Fibroblast of skin of scalp (primary cell): ENCODE results near the gene ANXA6.
A peak's percentile ranks its signal among the peaks of the same experiment; 100 is the strongest.

Source experiments
- DNase-seq: peaks from one replicate; pipeline ENCODE4 v3.0.0-alpha.2; 2013

Gene ANXA6

DNA sequence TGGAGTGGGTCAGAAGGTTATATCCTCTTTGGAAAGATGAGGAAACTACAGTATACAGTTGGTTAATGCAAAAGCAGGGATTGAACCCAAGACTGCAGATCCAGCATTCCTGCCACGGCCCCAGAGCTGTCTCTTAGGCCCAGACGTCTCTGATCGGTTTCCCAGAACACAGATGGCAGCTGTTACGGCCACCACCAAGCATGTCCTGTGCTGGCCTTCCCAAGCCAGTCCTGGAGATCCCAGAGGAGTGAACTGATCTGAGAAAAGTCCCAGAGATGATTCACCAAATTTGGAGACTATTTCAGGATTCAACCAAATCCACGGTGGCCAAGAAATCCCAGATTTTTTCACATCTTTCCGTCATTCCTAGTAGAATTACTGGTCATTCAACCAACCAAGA, 96.8 kb downstream of the ANXA6 start:
- DNase-seq: no peak

DNA sequence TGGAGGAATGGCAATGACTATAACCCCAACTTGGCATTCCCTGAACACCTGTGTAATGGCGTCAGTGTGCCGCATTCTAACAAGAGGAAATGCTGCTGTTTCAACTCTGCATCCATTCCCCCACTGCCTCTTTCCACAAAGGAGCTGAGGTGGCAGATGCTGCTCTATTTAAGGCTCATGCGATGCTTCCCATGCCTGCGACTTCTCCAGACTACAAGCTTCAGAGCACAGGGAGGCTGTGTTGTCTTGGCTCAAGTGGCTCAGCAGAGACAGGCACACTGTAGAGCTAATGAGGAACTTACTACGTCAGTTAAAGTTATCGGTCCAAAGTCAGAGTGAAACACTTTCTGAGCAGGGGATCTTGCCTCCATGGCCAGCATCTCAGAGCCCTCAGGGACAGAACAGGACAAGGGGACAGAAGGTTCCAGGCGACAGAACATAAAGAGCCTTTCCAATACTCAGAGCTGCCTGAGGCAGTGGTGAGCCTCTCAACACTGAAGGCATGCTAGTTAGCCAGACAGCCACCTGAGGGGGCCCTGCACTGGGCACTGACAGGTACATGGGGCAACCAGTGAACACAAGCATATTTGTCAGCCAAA, 98.6 kb downstream of the ANXA6 start:
- DNase-seq: no peak

DNA sequence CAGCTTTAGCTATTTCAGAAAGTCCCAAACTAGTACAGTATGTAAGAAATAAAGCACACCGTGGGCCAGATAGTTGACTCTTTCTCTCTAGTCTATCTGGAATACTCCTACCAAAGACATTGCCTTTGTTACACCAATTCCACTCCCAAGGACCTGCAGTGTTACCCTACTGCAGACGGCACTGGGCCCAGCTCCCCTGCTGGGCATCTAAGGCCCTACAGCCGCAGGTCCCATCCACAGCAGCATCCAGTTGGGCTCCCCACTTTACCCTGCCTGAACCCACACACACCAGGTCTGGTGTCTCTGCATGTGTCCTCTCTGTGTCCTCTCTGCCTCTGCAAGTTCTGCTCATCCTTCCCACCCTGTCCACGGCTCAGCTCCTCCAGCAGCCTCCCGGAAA, 99.3 kb downstream of the ANXA6 start:
- DNase-seq: no peak

DNA sequence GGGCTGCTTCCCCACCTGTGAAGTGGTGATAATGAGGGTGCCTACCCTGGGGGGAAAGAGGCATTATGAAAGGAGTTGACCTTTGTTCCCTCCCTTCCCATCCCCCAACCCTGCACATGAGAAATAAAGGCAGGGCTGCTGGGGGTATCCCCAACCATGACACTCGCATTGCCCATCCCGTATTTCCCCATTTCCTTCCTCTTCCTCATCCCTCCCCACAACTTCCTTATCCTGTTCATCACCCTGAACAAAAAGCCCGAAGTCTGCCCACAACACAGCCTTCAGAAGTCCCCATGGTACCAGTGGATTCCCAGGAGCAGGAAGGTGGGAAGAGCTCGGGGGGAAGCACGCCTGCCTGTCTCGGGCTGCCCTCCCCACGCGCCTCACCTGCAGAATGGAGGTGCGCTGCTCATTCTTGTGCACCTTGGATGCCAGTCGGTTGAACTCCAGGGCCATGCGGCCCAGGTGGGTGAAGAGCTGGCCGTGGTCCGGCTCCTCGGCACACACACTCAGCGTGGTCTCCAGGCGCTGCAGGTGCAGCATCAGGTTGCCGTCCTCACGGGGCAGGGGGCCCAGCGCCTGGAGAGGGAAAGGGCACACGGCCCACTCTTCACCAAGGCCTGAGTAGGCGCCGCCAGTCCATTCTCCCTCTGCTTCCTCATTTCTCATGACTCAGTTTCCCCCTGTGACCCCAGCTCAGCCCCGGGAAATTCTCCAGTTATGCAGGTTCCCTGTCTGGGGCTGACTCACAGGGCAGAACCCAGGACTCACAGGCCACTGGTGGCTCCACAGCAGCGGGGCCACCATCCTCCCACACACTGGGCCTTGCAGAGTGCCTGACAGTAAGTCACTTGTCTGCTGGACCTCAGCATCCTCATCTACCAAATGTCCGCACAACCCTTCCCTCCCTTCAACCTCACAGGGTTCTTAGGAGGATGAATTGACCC, 100.9 kb downstream of the ANXA6 start:
- DNase-seq: no peak

DNA sequence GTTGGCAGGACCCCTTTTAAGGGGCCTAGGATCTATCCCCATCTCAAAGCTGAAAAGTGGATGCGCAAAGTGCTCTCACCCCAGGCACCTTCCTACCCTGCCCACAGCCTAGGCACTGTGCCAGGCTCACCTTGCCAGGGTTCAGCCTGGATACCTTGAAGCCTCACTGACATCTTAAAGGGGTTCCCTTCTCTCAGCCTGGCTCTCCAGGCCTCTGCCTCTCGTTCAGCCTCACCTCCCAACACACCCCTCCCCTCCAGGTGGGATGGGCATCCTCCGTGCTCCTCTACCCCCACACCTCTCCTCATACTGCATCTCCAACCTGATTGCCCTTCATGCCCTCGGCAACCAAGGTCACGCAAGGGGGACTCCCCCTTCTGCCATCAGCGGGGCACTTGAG, 102.2 kb downstream of the ANXA6 start:
- DNase-seq: no peak

DNA sequence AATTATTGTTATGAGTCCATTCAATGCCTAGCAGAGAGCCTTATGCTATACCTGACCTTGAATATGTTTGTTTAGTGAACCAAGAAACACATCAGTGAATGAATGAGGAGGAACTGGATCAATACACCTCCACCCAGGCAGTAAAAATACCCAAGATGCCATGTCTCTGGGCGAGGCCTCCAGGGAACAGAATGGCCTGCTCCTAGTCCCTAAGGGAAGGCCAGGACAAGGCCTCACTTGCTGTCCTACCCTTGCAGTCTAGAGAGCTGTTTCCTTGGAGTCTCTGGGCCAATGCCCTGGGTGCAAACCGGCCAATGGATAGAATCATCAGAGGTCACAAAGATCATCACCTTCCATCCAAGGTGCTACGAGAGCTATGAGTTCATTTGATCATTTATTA, 102.9 kb downstream of the ANXA6 start:
- DNase-seq: no peak

DNA sequence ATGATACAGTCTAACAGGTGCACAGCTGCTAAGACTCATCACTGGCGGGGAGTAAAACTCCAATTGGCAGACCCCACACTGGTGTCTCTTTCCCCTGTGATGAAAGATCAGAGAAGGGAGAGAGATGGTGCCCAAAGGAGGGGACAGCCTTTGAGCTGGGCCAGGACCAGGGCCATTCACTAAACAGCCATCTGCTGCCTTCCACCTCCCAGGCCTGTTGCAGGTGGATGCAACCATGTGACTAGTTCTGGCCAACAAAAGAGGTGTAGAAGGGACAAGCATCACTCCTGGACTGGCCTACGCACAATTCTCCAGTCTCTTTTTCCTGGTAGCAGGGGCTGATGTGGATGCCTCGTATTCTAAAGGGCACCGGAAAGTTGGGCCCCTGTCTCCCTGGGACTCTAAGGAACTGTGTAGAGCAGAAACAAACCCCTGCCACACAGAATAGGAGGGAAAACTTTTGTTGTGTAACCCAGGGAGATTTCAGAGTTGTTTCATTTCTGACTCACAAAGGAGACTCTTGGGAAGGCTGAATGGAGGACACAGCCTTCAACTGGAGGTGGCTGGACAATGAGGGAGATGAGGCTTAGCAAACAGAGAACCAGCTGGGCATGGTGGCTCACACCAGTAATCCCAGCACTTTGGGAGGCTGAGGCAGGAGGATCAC, 103.7 kb downstream of the ANXA6 start:
- DNase-seq: no peak

DNA sequence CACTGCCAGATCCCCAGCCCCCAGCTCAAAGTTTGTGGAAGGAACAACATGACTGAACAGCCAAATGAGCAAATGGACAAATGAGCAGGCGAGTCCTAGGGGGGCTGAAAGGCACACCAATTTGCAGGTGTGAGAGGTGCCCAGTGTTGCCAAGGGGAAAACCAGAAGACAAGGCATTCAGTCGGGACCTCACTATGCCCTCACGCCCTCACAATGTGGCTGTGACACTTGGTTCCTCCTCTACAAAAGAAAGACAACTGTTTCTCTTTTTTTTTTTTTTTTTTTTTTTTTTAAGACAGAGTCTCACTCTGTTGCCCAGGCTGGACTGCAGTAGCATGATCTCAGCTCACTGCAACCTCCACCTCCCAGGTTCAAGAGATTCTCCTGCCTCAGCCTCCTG, 104.7 kb downstream of the ANXA6 start:
- DNase-seq: no peak

DNA sequence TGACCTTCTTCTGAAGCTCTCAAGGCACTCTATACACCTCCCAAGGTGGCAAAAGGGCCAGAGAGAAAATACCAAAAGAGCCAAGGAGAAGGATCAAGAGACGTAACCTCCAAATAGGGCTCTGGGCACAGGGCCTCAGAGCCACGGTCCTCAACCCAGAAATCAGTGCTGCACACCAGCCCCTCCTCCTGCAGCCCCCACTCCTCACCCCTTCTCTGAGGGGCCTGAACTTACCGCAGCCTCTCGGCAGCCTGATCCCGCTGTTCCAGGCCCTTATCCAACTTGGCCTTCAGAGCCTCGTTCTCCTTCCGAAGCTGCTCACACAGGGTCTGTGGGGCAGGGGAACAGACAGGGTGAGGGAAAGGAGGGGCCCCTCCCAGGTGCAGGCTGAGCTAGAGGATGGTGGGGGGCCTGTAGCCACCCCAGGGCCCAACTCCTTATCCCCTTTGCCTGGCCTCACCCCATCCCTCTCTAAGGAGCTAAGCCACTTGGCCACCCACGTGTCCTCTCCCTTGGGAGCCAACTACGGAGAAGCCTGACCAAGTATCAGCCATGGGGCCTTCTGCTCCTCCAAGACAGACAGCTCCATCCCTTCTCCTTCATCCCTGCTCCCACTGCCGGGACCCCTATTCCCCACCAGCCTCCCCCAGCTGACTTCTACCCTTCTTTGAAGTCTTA, 105.5 kb downstream of the ANXA6 start:
- no peak for DNase-seq

DNA sequence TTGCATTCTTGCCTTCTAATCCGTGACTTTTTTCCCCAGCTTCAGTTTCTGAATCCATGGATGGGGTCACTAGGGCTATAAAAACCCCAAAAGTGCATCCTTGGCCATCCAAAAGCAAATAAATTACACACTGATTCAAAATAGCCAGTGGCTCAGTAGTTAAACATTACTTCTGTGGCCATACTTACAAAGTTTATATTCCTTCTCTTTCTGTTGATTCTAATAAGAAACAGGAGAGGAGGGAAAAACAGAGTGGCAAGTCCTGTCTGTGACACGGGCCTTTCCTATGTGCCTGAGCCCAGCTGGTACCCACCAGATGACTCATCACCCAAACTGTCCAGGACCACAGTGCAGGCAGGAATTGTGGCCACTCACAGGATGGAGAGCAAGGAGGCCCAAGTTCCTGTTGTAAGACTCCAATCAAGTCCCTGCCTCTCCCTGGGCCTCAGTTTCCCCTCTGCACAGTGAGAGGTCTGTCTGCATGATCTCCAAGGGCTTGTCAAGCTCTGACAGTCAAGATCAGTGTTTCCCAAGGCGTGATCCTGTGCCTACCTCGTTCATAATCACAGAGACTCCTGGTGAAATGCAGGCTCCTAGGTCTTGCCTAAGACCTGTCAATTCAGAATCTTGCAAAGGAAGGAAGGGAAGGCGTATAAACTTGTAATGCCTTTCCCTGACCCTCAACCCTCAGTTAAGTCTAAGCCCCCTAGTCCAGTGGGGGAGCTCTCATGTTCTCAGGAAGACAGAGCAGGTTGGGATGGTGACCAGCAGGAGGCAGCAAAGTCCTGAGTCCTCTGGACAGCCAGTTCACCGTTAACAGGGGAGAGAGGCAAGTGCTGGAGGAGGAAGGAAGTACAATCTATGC, 106.3 kb downstream of the ANXA6 start:
- peak; percentile 77 for DNase-seq
